Keratinocyte (primary cell): ENCODE results near the gene FLRT1. TPM values are rescaled to one million over a fixed set of nuclear protein-coding genes. Genes with fewer than 3 reads are reported as not detected.

Source experiments
- DNase-seq: peaks from one replicate; pipeline ENCODE4 v3.0.0-alpha.2; 2011; ENCODE audit warnings: low read depth, missing footprints, low spot score
- FAIRE-seq: peaks from 2 replicates; lab custom pipeline; 2011; peaks lifted over from hg19 to GRCh38; lab: Jason Lieb, UNC
- H2AFZ ChIP-seq: 2 replicates; pipeline ENCODE4 v1.6.0; 2012; ENCODE audit warnings: low read length, control low read depth, inconsistent platforms; ENCODE audit not compliant: control insufficient read depth
- H3K27ac ChIP-seq: 2 replicates; pipeline ENCODE4 v1.5.1; 2011; ENCODE audit warnings: low read length; ENCODE audit not compliant: control insufficient read depth, insufficient read depth
- H3K27me3 ChIP-seq: 3 replicates; pipeline ENCODE4 v1.6.0; 2011; ENCODE audit warnings: low read length; ENCODE audit not compliant: control insufficient read depth, insufficient read depth; ENCODE audit errors: extremely low read depth
- H3K36me3 ChIP-seq, 2 experiments: 2 replicates in 1 of 2; 3 replicates in 1 of 2; pipeline ENCODE4 v1.5.1; 2011; ENCODE audit warnings: low read length in 2 of 2, mild to moderate bottlenecking in 1 of 2; ENCODE audit not compliant: control insufficient read depth in 2 of 2, insufficient read depth in 2 of 2; ENCODE audit errors: extremely low read depth in 1 of 2
- H3K4me1 ChIP-seq: 3 replicates; pipeline ENCODE4 v1.5.1; 2011; ENCODE audit warnings: low read length; ENCODE audit not compliant: control insufficient read depth, insufficient read depth; ENCODE audit errors: extremely low read depth
- H3K4me2 ChIP-seq: 3 replicates; pipeline ENCODE4 v1.6.0; 2011; ENCODE audit warnings: low read depth, low read length; ENCODE audit not compliant: control insufficient read depth, insufficient read depth; ENCODE audit errors: extremely low read depth
- H3K4me3 ChIP-seq, 3 experiments: fragments of 200-600 bp in 1 of 3; sonication (generic) in 1 of 3; 2 replicates in 2 of 3; 3 replicates in 1 of 3; pipeline ENCODE4 v1.5.1; 2011 to 2016; ENCODE audit warnings: low read length in 3 of 3, mild to moderate bottlenecking in 3 of 3, control low read depth in 2 of 3, inconsistent platforms in 1 of 3, low read depth in 1 of 3, mixed read lengths in 1 of 3, mixed run types in 1 of 3, moderate library complexity in 1 of 3; ENCODE audit not compliant: control insufficient read depth in 2 of 3, insufficient read depth in 2 of 3; ENCODE audit errors: extremely low read depth in 1 of 3
- H3K79me2 ChIP-seq: 2 replicates; pipeline ENCODE4 v1.6.0; 2012; ENCODE audit warnings: low read length; ENCODE audit not compliant: control insufficient read depth, insufficient read depth
- H3K9ac ChIP-seq: 3 replicates; pipeline ENCODE4 v1.6.0; 2011; ENCODE audit warnings: low read length; ENCODE audit not compliant: control insufficient read depth, insufficient read depth; ENCODE audit errors: extremely low read depth
- H3K9me1 ChIP-seq: 3 replicates; pipeline ENCODE4 v1.6.0; 2011; ENCODE audit warnings: low read length; ENCODE audit not compliant: control insufficient read depth, insufficient read depth; ENCODE audit errors: extremely low read depth
- H3K9me3 ChIP-seq: 2 replicates; pipeline ENCODE4 v1.5.1; 2012; ENCODE audit warnings: low read depth, low read length; ENCODE audit not compliant: control insufficient read depth
- H4K20me1 ChIP-seq: 3 replicates; pipeline ENCODE4 v1.6.0; 2011; ENCODE audit warnings: low read length; ENCODE audit not compliant: control insufficient read depth, insufficient read depth; ENCODE audit errors: extremely low read depth
- EZH2 ChIP-seq: IDR thresholded peaks from one replicate; pipeline ENCODE4 v1.6.1; 2012; ENCODE audit warnings: inconsistent platforms, mild to moderate bottlenecking, low read length, moderate library complexity
- dilution Hi-C: fragments of 300-500 bp; cut with MboI; formaldehyde crosslinking; loops from one replicate; pipeline ENCODE4 v1.7.0; 2020; ENCODE audit warnings: low sequenced_read_pairs; ENCODE audit not compliant: extremely low pct_ligation_motif_present
- polyA plus RNA-seq, 5 experiments: library from polyadenylated mRNA; depleted of rRNA in 3 of 5; stranded (reverse) in 3 of 5; stranded (forward) in 1 of 5; unstranded in 1 of 5; fragments of >200 nt; gene quantifications; 1 replicate in 1 of 5; 2 replicates in 3 of 5; 3 replicates in 1 of 5; pipeline versions ENCODE4 v1.2.1 to v1.2.3, GENCODE V29; 2011 to 2012; ENCODE audit warnings: missing spikeins in 2 of 5, low read depth in 1 of 5, low replicate concordance in 1 of 5
- TF ChIP-seq, protein P1 (sequence below), 3 experiments: IDR thresholded peaks in 1 of 3; conservative IDR thresholded peaks in 1 of 3; optimal IDR thresholded peaks in 1 of 3; 2 replicates in 2 of 3; 3 replicates in 1 of 3; pipeline versions ENCODE3 to v1.5.1; 2011; ENCODE audit warnings: low read length in 3 of 3, mild to moderate bottlenecking in 3 of 3, moderate library complexity in 2 of 3, control low read depth in 1 of 3, inconsistent platforms in 1 of 3; ENCODE audit not compliant: insufficient read depth in 2 of 3; ENCODE audit errors: extremely low read depth in 1 of 3

FLRT1 gene
- polyA plus RNA-seq, 1 donor (not counting 4 experiments of a cell fraction or from before 2014, with no cell fraction given): not detected

DNA sequence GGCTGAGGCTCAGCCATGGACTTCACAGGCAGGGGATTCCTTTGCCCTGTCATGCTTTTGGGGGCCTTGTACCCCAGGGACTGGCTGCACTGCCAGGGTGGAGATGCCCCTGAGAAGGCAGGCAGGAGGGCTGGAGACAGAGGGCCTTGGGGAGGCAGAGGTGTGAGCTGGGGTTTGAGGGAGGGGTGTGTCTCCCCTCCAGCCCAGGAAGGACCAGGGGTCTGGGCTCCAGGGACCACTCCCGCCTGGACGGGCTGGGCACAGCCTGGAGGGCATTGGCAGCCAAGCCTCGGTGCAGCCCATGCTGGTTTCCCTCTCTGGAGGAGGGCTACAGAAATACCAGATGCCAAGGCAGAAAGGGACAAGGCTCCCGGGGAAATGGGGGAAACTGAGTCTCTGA lies 30.0 kb upstream of the FLRT1 start:
- Histone ChIP-seq H4K20me1 (no peaks in the 10 kb centered on the region), H3K9me3 (no peaks in the 10 kb centered on the region), H3K27ac (no peak overlapping the region), H3K4me3 (no peak overlapping the region), H3K9me1 (no peaks in the 10 kb centered on the region), H3K4me1 (peaks cover 11% of the 10 kb centered on the region), H2AFZ (no peak overlapping the region), H3K9ac (no peak overlapping the region), H3K4me2 (no peak overlapping the region), H3K36me3 (no peaks in the 10 kb centered on the region), H3K79me2 (no peaks in the 10 kb centered on the region), H3K27me3 (peaks cover 30% of the 10 kb centered on the region)
- DNase-seq: no peak
- FAIRE-seq: no peak
- TF ChIP-seq, protein P1, sequence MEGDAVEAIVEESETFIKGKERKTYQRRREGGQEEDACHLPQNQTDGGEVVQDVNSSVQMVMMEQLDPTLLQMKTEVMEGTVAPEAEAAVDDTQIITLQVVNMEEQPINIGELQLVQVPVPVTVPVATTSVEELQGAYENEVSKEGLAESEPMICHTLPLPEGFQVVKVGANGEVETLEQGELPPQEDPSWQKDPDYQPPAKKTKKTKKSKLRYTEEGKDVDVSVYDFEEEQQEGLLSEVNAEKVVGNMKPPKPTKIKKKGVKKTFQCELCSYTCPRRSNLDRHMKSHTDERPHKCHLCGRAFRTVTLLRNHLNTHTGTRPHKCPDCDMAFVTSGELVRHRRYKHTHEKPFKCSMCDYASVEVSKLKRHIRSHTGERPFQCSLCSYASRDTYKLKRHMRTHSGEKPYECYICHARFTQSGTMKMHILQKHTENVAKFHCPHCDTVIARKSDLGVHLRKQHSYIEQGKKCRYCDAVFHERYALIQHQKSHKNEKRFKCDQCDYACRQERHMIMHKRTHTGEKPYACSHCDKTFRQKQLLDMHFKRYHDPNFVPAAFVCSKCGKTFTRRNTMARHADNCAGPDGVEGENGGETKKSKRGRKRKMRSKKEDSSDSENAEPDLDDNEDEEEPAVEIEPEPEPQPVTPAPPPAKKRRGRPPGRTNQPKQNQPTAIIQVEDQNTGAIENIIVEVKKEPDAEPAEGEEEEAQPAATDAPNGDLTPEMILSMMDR (optimal IDR thresholded peaks at IDR 0.05 in 1 of 3, IDR thresholded peaks at IDR 0.05 in 1 of 3, conservative IDR thresholded peaks at IDR 0.05 in 1 of 3; ENCODE audit: extremely low read depth in 1 of 3, insufficient read depth in 2 of 3, low read length in 3 of 3): no peak
- TF ChIP-seq EZH2: no peak
- dilution Hi-C loops: loop anchor here (10.0 kb wide), 1 partner anchor 129 kb away; no protein-coding TSS in a partner anchor

DNA sequence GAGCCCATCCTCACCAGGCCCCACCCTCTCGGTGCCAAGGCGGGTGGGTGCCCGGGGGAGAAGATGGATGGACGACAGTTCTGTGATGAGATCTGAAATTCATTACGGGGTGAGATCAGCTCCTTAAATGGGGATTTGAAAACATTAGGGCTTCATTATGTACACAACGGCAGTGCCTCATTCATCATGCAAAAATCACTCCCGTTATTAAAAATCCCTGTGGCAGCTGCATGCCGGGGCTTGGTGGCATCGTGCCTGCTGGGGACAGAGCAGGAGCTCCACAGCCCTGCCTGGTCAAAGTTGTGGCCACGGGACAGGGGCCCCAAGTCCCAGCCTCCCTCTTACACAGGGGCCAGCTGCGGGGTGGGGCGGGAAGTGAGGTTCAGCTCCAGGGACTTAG lies 29.3 kb upstream of the FLRT1 start:
- TF ChIP-seq, protein P1 (optimal IDR thresholded peaks at IDR 0.05 in 1 of 3, IDR thresholded peaks at IDR 0.05 in 1 of 3, conservative IDR thresholded peaks at IDR 0.05 in 1 of 3; ENCODE audit: extremely low read depth in 1 of 3, insufficient read depth in 2 of 3, low read length in 3 of 3): no peak
- TF ChIP-seq EZH2: no peak
- no peaks in the 10 kb centered on the region for H3K36me3 ChIP-seq
- H2AFZ ChIP-seq: no peak overlapping the region
- no peak overlapping the region for H3K4me2 ChIP-seq
- H3K27ac ChIP-seq: no peak overlapping the region
- DNase-seq: no peak
- no peaks in the 10 kb centered on the region for H3K9me1 ChIP-seq
- H3K9me3 ChIP-seq: no peaks in the 10 kb centered on the region
- no peaks in the 10 kb centered on the region for H4K20me1 ChIP-seq
- peaks cover 11% of the 10 kb centered on the region for H3K4me1 ChIP-seq
- no peaks in the 10 kb centered on the region for H3K79me2 ChIP-seq
- dilution Hi-C loops: loop anchor here (10.0 kb wide), 1 partner anchor 128 kb away; no protein-coding TSS in a partner anchor
- H3K27me3 ChIP-seq: peaks cover 30% of the 10 kb centered on the region
- no peak for FAIRE-seq
- H3K9ac ChIP-seq: no peak overlapping the region
- no peak overlapping the region for H3K4me3 ChIP-seq
